GM21423 (cell line): ENCODE data around the gene DEPDC1B.
"Not testable (repeated sequence)": the region's sequence is repeated elsewhere in the genome, so short reads cannot be mapped to it uniquely, and the experiment has no call there.

Experiments
- ATAC-seq: cut with Tn5 transposase; IDR thresholded peaks from one replicate; pipeline ENCODE4 v1.9.1; 2021; ENCODE audit warnings: mild to moderate bottlenecking, moderate library complexity; ENCODE audit not compliant: unreplicated experiment

The DEPDC1B gene

GRCh38 chr5:60699288-60699608, 718 bp downstream of the DEPDC1B start:
- no peak for ATAC-seq

DNA sequence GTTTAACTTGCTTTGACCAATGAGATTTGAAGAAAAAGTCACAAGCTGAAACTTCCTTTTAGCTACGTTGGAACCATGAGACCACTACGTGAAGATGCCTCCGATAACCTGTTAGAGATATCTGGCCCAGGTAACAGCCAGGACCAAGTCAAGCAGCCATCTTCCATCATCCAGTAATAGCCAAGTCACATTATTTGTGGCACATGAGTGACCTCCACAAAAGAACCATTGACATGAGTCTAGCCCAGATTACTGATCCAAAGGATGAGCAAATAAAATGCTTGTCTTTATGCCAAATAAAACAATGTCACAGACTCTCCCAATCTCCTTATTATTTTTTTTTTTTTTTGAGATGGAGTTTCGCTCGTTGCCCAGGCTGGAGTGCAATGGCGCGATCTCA, 1.6 kb downstream of the DEPDC1B start:
- no peak for ATAC-seq

- ATAC-seq: no peak
Measured at GRCh38 chr5:60690326-60690725, 9.6 kb downstream of the DEPDC1B start.

DNA sequence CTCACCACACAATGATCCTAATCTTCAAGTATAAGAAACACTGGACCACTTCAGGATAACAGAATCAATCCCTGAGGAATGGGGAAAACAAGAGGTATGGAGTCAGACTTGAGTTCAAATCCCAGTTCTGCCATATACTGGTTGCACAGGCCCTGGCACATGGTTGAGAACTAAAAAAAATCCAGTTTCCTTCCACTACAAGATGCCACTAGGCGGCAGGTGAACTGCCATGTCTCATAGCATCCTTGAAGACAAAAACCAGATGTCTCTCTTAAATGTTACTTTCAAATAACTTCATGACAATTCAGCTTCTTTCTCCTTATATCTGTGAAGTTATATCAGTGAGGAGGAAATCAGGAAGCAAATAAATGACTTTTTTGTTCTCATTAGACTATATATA, 11.0 kb downstream of the DEPDC1B start:
- ATAC-seq: no peak

- ATAC-seq: peak; percentile 88
Measured at GRCh38 chr5:60687927-60688720, 11.8 kb downstream of the DEPDC1B start.

GRCh38 chr5:60686157-60686556, 13.8 kb downstream of the DEPDC1B start:
- ATAC-seq: no peak

- ATAC-seq: no peak
Measured at GRCh38 chr5:60685700-60686099, 14.3 kb downstream of the DEPDC1B start.

- ATAC-seq: no peak
Measured at GRCh38 chr5:60685028-60685427, 14.9 kb downstream of the DEPDC1B start.

DNA sequence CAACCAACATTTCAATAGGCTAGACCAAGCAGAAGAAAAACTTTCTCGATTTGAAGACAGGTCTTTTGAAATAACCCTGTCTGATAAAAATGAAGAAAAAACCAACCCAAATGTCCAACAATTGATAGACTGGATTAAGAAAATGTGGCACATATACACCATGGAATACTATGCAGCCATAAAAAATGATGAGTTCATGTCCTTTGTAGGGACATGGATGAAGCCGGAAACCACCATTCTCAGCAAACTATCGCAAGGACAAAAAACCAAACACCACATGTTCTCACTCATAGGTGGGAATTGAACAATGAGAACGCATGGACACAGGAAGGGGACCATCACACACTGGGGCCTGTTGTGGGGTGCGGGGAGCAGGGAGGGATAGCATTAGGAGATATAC, 18.0 kb downstream of the DEPDC1B start:
- not testable (repeated sequence) for ATAC-seq

DNA sequence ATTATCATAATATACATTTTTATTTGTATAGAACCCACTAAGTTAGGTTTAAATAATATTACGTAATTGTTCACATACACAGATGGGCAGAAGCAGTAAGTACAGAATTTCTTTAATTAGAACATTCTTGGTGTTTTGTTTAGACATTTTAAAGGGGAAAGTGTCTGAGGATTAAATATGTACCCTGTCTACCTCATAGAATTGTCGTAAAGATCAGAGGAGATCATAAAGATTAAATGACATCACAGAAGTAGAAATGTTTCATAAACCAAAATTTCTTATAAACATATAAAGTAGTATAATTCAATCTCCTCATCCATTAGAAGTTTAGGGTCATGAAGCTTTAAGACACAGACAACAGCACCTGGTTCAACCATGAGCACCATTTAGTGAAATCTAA, 20.1 kb downstream of the DEPDC1B start:
- no peak for ATAC-seq

DNA sequence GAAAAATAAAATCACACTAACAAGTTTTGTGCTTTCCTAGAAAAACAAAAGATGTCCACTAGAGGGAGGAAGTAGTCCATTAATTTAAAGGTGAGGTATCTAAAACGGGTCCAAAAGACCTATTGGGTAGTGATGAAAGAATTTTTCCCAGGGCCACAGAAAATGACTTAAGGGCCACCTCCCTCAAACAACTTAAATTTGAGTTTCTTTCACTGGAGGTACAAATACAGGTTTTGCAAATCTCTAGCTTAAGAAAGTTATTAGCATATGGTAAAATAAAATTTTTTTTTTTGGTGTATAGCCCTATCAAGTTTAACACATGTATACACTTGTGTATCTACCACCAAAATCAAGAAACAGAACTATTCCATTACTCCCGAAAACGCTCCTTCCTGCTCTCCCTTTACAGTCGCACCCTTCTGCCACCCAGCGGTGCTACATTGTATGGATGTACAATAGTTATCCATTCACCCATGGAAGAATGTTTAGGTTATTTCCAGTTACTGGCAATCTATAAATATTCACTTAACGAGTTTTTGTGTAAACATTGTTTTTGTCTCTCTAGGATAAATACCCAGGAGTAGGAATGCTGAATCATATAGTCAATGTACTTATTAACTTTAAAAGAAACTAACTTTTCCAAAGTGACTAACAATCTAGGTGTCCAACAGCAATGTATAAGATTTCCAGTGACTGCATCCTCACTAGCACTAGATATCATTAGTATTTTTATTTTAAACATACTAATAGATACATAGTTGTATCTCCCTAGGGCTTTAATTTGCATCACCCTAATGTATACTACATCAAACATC, 21.9 kb downstream of the DEPDC1B start:
- ATAC-seq: no peak

GRCh38 chr5:60675286-60675685, 24.7 kb downstream of the DEPDC1B start:
- ATAC-seq: no peak

GRCh38 chr5:60674251-60675069, 25.5 kb downstream of the DEPDC1B start:
- ATAC-seq: no peak

GRCh38 chr5:60673334-60673733, 26.6 kb downstream of the DEPDC1B start:
- no peak for ATAC-seq

DNA sequence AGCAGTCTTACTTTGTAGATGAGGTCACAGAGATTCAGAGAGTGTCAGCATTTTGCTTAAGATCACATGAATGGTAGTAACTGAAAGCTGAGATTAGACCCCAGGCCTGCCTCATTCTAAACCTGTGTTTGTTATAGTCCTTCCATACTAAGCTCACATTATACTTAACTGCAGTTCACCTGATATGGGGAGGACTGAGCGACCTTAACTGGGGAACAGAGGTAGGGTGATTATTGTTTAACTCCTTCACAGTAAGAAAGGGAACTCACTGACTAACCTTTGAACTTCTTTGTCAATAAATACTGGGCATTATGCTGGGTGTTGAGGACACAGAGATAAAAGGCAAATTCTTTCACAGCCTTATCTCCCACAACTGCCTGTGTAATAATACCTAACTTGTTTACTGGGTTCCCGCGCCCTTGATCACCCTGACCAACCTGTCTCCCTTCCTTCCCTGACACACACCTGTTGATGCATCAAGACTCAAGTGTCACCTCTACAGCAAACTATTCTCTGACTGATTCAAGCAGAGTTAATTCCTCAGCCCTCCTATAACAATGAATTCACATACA, 27.2 kb downstream of the DEPDC1B start:
- no peak for ATAC-seq

- no peak for ATAC-seq
Measured at GRCh38 chr5:60671899-60672692, 27.9 kb downstream of the DEPDC1B start.

DNA sequence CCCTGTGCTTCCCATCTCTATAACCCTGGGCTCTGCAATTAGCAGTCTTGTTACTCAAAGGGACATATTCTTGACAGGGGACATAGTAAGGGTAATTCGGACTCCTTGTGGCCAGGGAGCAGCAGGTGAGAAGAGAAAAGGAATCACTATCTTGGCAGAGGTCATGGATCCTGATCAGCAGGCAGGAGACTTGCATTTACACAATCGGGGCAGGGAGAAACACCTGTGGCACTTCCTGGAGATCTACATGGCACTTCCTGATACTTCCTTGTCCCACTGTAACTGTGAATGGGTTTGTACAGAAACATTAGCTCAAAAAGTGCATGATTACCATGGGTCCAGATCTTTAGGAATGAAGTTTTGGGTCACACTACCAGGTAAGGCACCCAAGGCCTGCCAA, 29.2 kb downstream of the DEPDC1B start:
- no peak for ATAC-seq

- no peak for ATAC-seq
Measured at GRCh38 chr5:60668686-60669304, 31.2 kb downstream of the DEPDC1B start.

- no peak for ATAC-seq
Measured at GRCh38 chr5:60651872-60652620, 47.9 kb downstream of the DEPDC1B start.
